ENCODE data around the gene DECR2.

DNA sequence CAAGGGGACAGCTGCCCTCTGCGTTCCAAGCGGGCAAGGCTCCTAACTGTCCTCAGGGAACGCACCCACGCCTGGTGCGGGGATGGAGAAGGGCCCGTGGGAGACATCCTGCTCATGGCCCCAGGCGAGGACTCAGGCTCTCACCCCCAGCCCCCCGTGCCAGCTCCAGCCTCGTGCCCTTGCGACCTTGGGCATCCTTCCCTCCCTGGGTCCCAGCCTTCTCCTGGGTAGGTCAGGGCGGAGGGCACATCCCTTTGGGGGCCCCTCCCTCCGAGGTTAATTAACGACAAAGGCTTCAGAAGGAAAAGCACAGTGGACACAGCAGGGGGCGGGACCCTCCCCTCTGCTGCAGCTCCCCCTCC is 22.9 kb upstream of the DECR2 start:
- TF ChIP-seq, protein P1, sequence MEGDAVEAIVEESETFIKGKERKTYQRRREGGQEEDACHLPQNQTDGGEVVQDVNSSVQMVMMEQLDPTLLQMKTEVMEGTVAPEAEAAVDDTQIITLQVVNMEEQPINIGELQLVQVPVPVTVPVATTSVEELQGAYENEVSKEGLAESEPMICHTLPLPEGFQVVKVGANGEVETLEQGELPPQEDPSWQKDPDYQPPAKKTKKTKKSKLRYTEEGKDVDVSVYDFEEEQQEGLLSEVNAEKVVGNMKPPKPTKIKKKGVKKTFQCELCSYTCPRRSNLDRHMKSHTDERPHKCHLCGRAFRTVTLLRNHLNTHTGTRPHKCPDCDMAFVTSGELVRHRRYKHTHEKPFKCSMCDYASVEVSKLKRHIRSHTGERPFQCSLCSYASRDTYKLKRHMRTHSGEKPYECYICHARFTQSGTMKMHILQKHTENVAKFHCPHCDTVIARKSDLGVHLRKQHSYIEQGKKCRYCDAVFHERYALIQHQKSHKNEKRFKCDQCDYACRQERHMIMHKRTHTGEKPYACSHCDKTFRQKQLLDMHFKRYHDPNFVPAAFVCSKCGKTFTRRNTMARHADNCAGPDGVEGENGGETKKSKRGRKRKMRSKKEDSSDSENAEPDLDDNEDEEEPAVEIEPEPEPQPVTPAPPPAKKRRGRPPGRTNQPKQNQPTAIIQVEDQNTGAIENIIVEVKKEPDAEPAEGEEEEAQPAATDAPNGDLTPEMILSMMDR (IDR thresholded peaks at IDR 0.05): no peak
- no peak for TF ChIP-seq POLR2A (IDR thresholded peaks at IDR 0.05)
